Psoas muscle (tissue), 8 donors: ENCODE data around the gene NPIPA1. TPM values are rescaled to one million over a fixed set of nuclear protein-coding genes. Genes with fewer than 3 reads are reported as not detected.
"Not testable (repeated sequence)": the region's sequence is repeated elsewhere in the genome, so short reads cannot be mapped to it uniquely, and the experiment has no call there.

Source experiments
- ATAC-seq, 4 donors: fragments of 200-7000 bp; cut with Tn5 transposase; one replicate each; pipeline ENCODE4 v1.9.1; 2020; ENCODE audit warnings: moderate library complexity in 3 of 4, mild to moderate bottlenecking in 2 of 4
- DNase-seq, 2 donors: peaks; one replicate each; pipeline ENCODE4 v3.0.0-alpha.2; 2020
- H3K27ac ChIP-seq: fragments of 200-600 bp; one replicate; pipeline ENCODE4 v1.8.0; 2022
- H3K27me3 ChIP-seq, 3 donors: fragments of 200-600 bp in 1 of 3; one replicate each; pipeline versions ENCODE4 v1.6.1 to v1.8.0; 2013 to 2022; ENCODE audit warnings: low read length in 2 of 3, mild to moderate bottlenecking in 2 of 3, moderate library complexity in 1 of 3; ENCODE audit not compliant: insufficient read depth in 3 of 3
- H3K36me3 ChIP-seq, 2 donors: fragments of 200-600 bp in 1 of 2; one replicate each; pipeline versions ENCODE4 v1.6.1 to v1.8.0; 2013 to 2022; ENCODE audit warnings: low read depth in 1 of 2, mild to moderate bottlenecking in 1 of 2, moderate library complexity in 1 of 2; ENCODE audit not compliant: insufficient read depth in 1 of 2
- H3K4me1 ChIP-seq: fragments of 200-600 bp; one replicate; pipeline ENCODE4 v1.8.0; 2022
- H3K4me3 ChIP-seq: fragments of 200-600 bp; one replicate; pipeline ENCODE4 v1.8.0; 2022; ENCODE audit warnings: mild to moderate bottlenecking
- H3K9me3 ChIP-seq: fragments of 200-600 bp; one replicate; pipeline ENCODE4 v1.8.0; 2022
- CTCF ChIP-seq: fragments of 200-600 bp; IDR thresholded peaks from one replicate; pipeline ENCODE4 v1.8.0; 2022; ENCODE audit warnings: antibody characterized with exemption
- WGBS, 3 donors: extraction: QIAGEN DNeasy Blood & Tissue Kit; methylation state at CpG; one replicate each; pipeline versions ENCODE4 v1.1.6 to v1.1.7; 2013; 5-methylcytosine and 5-hydroxymethylcytosine counted together
- intact Hi-C, 2 donors: fragments of 100-400 bp; cut with DNase I; formaldehyde crosslinking; loops; one replicate each; pipeline versions ENCODE4 v1.11.0 to v1.14.2; 2022
- polyA plus RNA-seq, 3 donors: library from polyadenylated mRNA; stranded (reverse); fragments of 200-250 nt; gene quantifications; one replicate each; pipeline ENCODE4 v1.2.3, GENCODE V29; 2013
- total RNA-seq, 4 donors: library from RNA; stranded (reverse); fragmentation: NEBNext Ultra II Directional in 2 of 4; extraction: Animal tissue kit (Norgen Biotek cat#: 25700) in 2 of 4; gene quantifications; one replicate each; pipeline versions ENCODE4 v1.2.1 to v1.2.4, GENCODE V29; 2021 to 2023
- donor health status: healthy with polysubstance abuse.
- donor health status: DM: no; HTN: no; CAD: no; lungs with moderate emphysema.
- donor health status: Bipolar disorder and iron deficiency.
- donor health status: healthy.
- donor health status: DM: yes; HTN: yes; CAD: no.
- donor health status: DM: no; HTN: no; CAD: no.
- donor health status: DM: no; HTN: no; CAD: no.
- donor health status: DM: yes; HTN: yes; CAD: no.

Gene NPIPA1
- total and polyA plus RNA-seq, 7 donors, result 34.0 to 58.5 (median 45.4) TPM

- Histone ChIP-seq H3K27ac (peak overlapping the region; percentile 50), H3K4me3 (peak overlapping the region; percentile 58)
- peak; percentile 71 to 76 (median 75) for ATAC-seq
- H3K9me3 ChIP-seq, H3K27me3 ChIP-seq, H3K4me1 ChIP-seq, H3K36me3 ChIP-seq, intact Hi-C loops: not testable (repeated sequence)
- peak; percentile 17 for TF ChIP-seq CTCF
- peak in 1 of 2 donors; percentile 73 for DNase-seq
- 39 to 52% (median 46%) methylated on average over 68 to 88 of the region's 98 CpGs for WGBS, 3 donors
Measured at GRCh38 chr16:14989291-14990281, 52.3 kb downstream of the NPIPA1 start.

- H3K36me3 ChIP-seq, DNase-seq, H3K27me3 ChIP-seq, H3K4me1 ChIP-seq, intact Hi-C loops, H3K4me3 ChIP-seq, H3K27ac ChIP-seq, H3K9me3 ChIP-seq, ATAC-seq: not testable (repeated sequence)
- 90 to 98% (median 93%) methylated on average over 5 to 7 of the region's 7 CpGs for WGBS, 3 donors
Measured at GRCh38 chr16:14993277-14994151, 56.3 kb downstream of the NPIPA1 start.

GRCh38 chr16:14996702-14997101 is 59.5 kb downstream of the NPIPA1 start:
- not testable (repeated sequence) for ATAC-seq, H3K27me3 ChIP-seq
- 91 to 95% (median 93%) methylated on average over 5 to 6 of the region's 6 CpGs for WGBS, 3 donors

GRCh38 chr16:14998300-14998699 is 61.1 kb downstream of the NPIPA1 start:
- peaks cover 0 to 24% of the 10 kb centered on the region in 2 donors for H3K36me3 ChIP-seq
- H3K9me3 ChIP-seq, H3K27me3 ChIP-seq, DNase-seq, ATAC-seq, H3K4me3 ChIP-seq, intact Hi-C loops, H3K4me1 ChIP-seq, H3K27ac ChIP-seq: not testable (repeated sequence)
- WGBS, 3 donors, result 96 to 97% (median 97%) methylated on average over 7 of the region's 7 CpGs

More at GRCh38 chr16:14996702-14997101, 59.5 kb downstream of the NPIPA1 start:
- H3K4me3 ChIP-seq, H3K9me3 ChIP-seq, H3K27ac ChIP-seq, DNase-seq, H3K4me1 ChIP-seq, intact Hi-C loops: not testable (repeated sequence)
- peaks cover 0 to 24% of the 10 kb centered on the region in 2 donors for H3K36me3 ChIP-seq

GRCh38 chr16:14999845-15000244 is 62.6 kb downstream of the NPIPA1 start:
- ATAC-seq, result peak in 1 of 4 donors; percentile 8
- H3K27ac ChIP-seq, H3K4me3 ChIP-seq, H3K4me1 ChIP-seq, DNase-seq, intact Hi-C loops, H3K27me3 ChIP-seq, H3K9me3 ChIP-seq: not testable (repeated sequence)
- H3K36me3 ChIP-seq, result peaks cover 0 to 36% of the 10 kb centered on the region in 2 donors
- WGBS, 3 donors, result 64 to 75% (median 65%) methylated on average over 3 of the region's 3 CpGs

Other genes with a start within 250 kb of the NPIPA1 start
- not detected for gene PLA2G10, start 243.1 kb upstream of the NPIPA1 start, total RNA-seq
- gene PLA2G10, start 243.1 kb upstream of the NPIPA1 start, polyA plus RNA-seq, result not detected
- 1 to 10 TPM; 1.4 to 4.5 (median 2.1) TPM for gene NPIPA3, start 234.0 kb upstream of the NPIPA1 start, total RNA-seq
- 1 to 10 TPM in 2 of 3 donors, under 1 TPM in 1; 0.90 to 1.6 (median 1.4) TPM for gene NPIPA3, start 234.0 kb upstream of the NPIPA1 start, polyA plus RNA-seq
- gene NPIPA2, start 194.9 kb upstream of the NPIPA1 start, total RNA-seq, result 1 to 10 TPM; 2.2 to 5.0 (median 3.9) TPM
- gene NPIPA2, start 194.9 kb upstream of the NPIPA1 start, polyA plus RNA-seq, result 1 to 10 TPM in 2 of 3 donors, under 1 TPM in 1; 0.20 to 3.5 (median 2.7) TPM
- gene NOMO1, start 103.7 kb upstream of the NPIPA1 start, total RNA-seq, result 100 to 1,000 TPM in 2 of 4 donors, 10 to 100 TPM in 2; 89.4 to 158 (median 107) TPM
- 10 to 100 TPM; 34.8 to 92.9 (median 46.4) TPM for gene NOMO1, start 103.7 kb upstream of the NPIPA1 start, polyA plus RNA-seq
- gene PDXDC1, start 37.6 kb downstream of the NPIPA1 start, total RNA-seq, result 10 to 100 TPM; 52.3 to 82.5 (median 59.3) TPM
- 10 to 100 TPM; 22.1 to 45.5 (median 24.8) TPM for gene PDXDC1, start 37.6 kb downstream of the NPIPA1 start, polyA plus RNA-seq
- gene NTAN1, start 118.6 kb downstream of the NPIPA1 start, total RNA-seq, result 10 to 100 TPM; 21.8 to 34.3 (median 23.8) TPM
- gene NTAN1, start 118.6 kb downstream of the NPIPA1 start, polyA plus RNA-seq, result 10 to 100 TPM; 41.6 to 78.0 (median 54.2) TPM
- gene RRN3, start 156.8 kb downstream of the NPIPA1 start, total RNA-seq, result 10 to 100 TPM; 30.8 to 54.9 (median 54.4) TPM
- 10 to 100 TPM; 19.9 to 49.5 (median 22.4) TPM for gene RRN3, start 156.8 kb downstream of the NPIPA1 start, polyA plus RNA-seq